ENCODE measurements around the gene C17orf75. TPM values are rescaled to one million over a fixed set of nuclear protein-coding genes. Genes with fewer than 3 reads are reported as not detected.

The C17orf75 gene
- total and polyA plus RNA-seq, 2 of the 8 experiments (the other 6 are each of a cell fraction or from before 2014, with no cell fraction given) = 15.8 to 42.6 TPM

GRCh38 chr17:32341857-32342602, at the start of gene C17orf75 (continued):
- TF ChIP-seq SIN3A (conservative IDR thresholded peaks at IDR 0.05 in 1 of 2, IDR thresholded peaks at IDR 0.05 in 1 of 2; ENCODE audit: low read depth in 1 of 2, low read length in 2 of 2) (peak; percentile 74 to 90; a peak in 2 of 4 replicates), SIRT6 (IDR thresholded peaks at IDR 0.05; ENCODE audit: low read length) (no peak), ASH2L (IDR thresholded peaks at IDR 0.05; ENCODE audit: low read length) (peak; percentile 97), RAD21 (IDR thresholded peaks at IDR 0.05 in 1 of 2, conservative IDR thresholded peaks at IDR 0.05 in 1 of 2; ENCODE audit: low read depth in 2 of 2, low read length in 2 of 2) (no peak; a peak in 1 of 4 replicates), CEBPB (IDR thresholded peaks at IDR 0.05; ENCODE audit: low read depth, low read length) (no peak), E2F6 (IDR thresholded peaks at IDR 0.05) (0 out of 2 replicates have a peak, but pooled peaks have one; percentile 25), CBX8 (IDR thresholded peaks at IDR 0.05; ENCODE audit: borderline replicate concordance, low read depth, low read length) (no peak), EP300 (IDR thresholded peaks at IDR 0.05; ENCODE audit: borderline replicate concordance in 1 of 2, low read depth in 2 of 2, low read length in 2 of 2) (peak in 1 of 2 experiments; percentile 86; a peak in 1 of 3 replicates), EGR1 (IDR thresholded peaks at IDR 0.05; ENCODE audit: borderline replicate concordance, low read depth, low read length) (no peak), TAF1 (IDR thresholded peaks at IDR 0.05; ENCODE audit: low read depth, low read length) (peak; percentile 94), TBP (IDR thresholded peaks at IDR 0.05; ENCODE audit: low read depth, low read length) (peak; percentile 95), CHD1 (IDR thresholded peaks at IDR 0.05; ENCODE audit: low read depth, low read length) (no peak), JUN (IDR thresholded peaks at IDR 0.05; ENCODE audit: low read depth, low read length) (no peak), HDAC6 (IDR thresholded peaks at IDR 0.05; ENCODE audit: low read depth, low read length) (no peak), PHF8 (conservative IDR thresholded peaks at IDR 0.05; ENCODE audit: low read depth, low read length) (peak; percentile 86), GTF2F1 (IDR thresholded peaks at IDR 0.05; ENCODE audit: borderline replicate concordance, low read depth, low read length) (0 out of 2 replicates have a peak, but pooled peaks have one; percentile 33), CREB1 (IDR thresholded peaks at IDR 0.05) (peak; percentile 72; the same call in 1 of the 2 replicates), JUND (IDR thresholded peaks at IDR 0.05; ENCODE audit: low read length) (peak; percentile 43; the same call in 1 of the 2 replicates), CTCF (IDR thresholded peaks at IDR 0.05; ENCODE audit: control extremely low read depth in 1 of 3, insufficient read depth in 1 of 3, low read depth in 1 of 3, low read length in 3 of 3) (no peak), ZNF274 (IDR thresholded peaks at IDR 0.05; ENCODE audit: borderline replicate concordance, extremely low read depth, low read length) (no peak), YY1 (IDR thresholded peaks at IDR 0.05; ENCODE audit: low read depth, low read length) (peak; percentile 75; the same call in 1 of the 2 replicates)
